Thoracic aorta (tissue), 2 donors: ENCODE data around the gene TMEM242. TPM values are rescaled to one million over a fixed set of nuclear protein-coding genes. Genes with fewer than 3 reads are reported as not detected.

Experiments
- ATAC-seq: fragments of 150-250 bp; one replicate; pipeline ENCODE4 v1.8.0; 2017; ENCODE audit warnings: low read depth; ENCODE audit not compliant: insufficient number of reproducible peaks, low FRiP score
- DNase-seq: peaks from one replicate; pipeline ENCODE4 v3.0.0-alpha.2; 2020; ENCODE audit warnings: low spot score
- H3K27ac ChIP-seq, 2 donors: fragments of 200-600 bp; sonication (generic); 1 replicate in 1 of 2; 2 replicates in 1 of 2; pipeline ENCODE4 v1.5.1; 2016; ENCODE audit warnings: mild to moderate bottlenecking in 2 of 2, moderate library complexity in 2 of 2
- H3K27me3 ChIP-seq: fragments of 200-600 bp; sonication (generic); replicated peaks from 2 replicates; pipeline ENCODE4 v1.6.0; 2016; ENCODE audit warnings: mild to moderate bottlenecking; ENCODE audit not compliant: insufficient read depth
- H3K36me3 ChIP-seq: fragments of 200-600 bp; sonication (generic); one replicate; pipeline ENCODE4 v1.5.1; 2016
- H3K4me1 ChIP-seq, 2 donors: fragments of 200-600 bp; sonication (generic); 1 replicate in 1 of 2; 2 replicates in 1 of 2; pipeline versions ENCODE4 v1.5.1 to v1.6.0; 2016; ENCODE audit warnings: low read depth in 2 of 2, mild to moderate bottlenecking in 1 of 2; ENCODE audit not compliant: control insufficient read depth in 1 of 2
- H3K4me3 ChIP-seq: fragments of 200-600 bp; sonication (generic); 2 replicates; pipeline ENCODE4 v1.5.1; 2016; ENCODE audit warnings: mild to moderate bottlenecking
- H3K9me3 ChIP-seq: fragments of 200-600 bp; sonication (generic); 2 replicates; pipeline ENCODE4 v1.5.1; 2016
- CTCF ChIP-seq: fragments of 200-600 bp; sonication (generic); IDR thresholded peaks from one replicate; pipeline ENCODE4 v1.5.1; 2019; ENCODE audit warnings: antibody characterized with exemption
- total RNA-seq, 2 donors: library from RNA; depleted of rRNA; stranded (reverse); fragments of >200 nt; gene quantifications; one replicate each; pipeline versions ENCODE4 v1.1.0 to v1.2.3, GENCODE V29; 2016

Gene TMEM242
- total RNA-seq, 2 donors from 2014 or later, result 7.3 to 8.8 TPM

GRCh38 chr6:157244780-157245179 is 78.5 kb downstream of the TMEM242 start:
- no peak for ATAC-seq
- no peak for DNase-seq
- Histone ChIP-seq H3K4me1 (peaks cover 30 to 70% of the 10 kb centered on the region in 2 donors), H3K27me3 (no peaks in the 10 kb centered on the region), H3K4me3 (no peak overlapping the region), H3K27ac (peak overlapping the region; percentile 75 to 96), H3K9me3 (no peaks in the 10 kb centered on the region), H3K36me3 (no peaks in the 10 kb centered on the region)
- no peak for TF ChIP-seq CTCF

DNA sequence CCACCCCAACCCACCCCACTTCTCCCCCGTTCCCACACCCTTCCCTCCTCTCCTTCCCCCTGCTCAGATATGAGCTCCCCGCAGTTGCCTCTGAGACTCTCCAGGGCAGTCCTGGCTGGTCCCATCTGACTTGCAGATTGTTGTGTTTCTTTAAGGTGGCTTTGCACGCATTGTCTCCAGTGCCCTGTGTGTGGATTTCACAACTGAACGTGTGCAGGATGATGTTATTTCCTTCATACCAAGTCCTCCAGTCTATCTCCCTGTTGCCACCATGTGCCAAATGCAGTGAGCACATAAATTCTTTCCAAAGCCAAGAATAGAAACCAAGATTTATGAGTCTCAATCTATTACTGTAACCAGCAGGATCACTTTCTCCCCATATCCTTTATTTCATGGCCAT is 79.1 kb downstream of the TMEM242 start:
- no peak for TF ChIP-seq CTCF
- Histone ChIP-seq H3K4me1 (peaks cover 36 to 76% of the 10 kb centered on the region in 2 donors), H3K36me3 (no peaks in the 10 kb centered on the region), H3K27ac (peak overlapping the region; percentile 94 to 96), H3K27me3 (no peaks in the 10 kb centered on the region), H3K4me3 (no peak overlapping the region), H3K9me3 (no peaks in the 10 kb centered on the region)
- peak; percentile 39 for ATAC-seq
- no peak for DNase-seq

GRCh38 chr6:157242791-157243190 is 80.5 kb downstream of the TMEM242 start:
- DNase-seq (no peak), ATAC-seq (no peak)
- TF ChIP-seq CTCF, result no peak
- no peak overlapping the region for H3K4me3 ChIP-seq
- peak overlapping the region; percentile 94 to 96 for H3K27ac ChIP-seq
- no peaks in the 10 kb centered on the region for H3K9me3 ChIP-seq
- no peaks in the 10 kb centered on the region for H3K36me3 ChIP-seq
- H3K4me1 ChIP-seq, result peaks cover 36 to 77% of the 10 kb centered on the region in 2 donors
- no peaks in the 10 kb centered on the region for H3K27me3 ChIP-seq

DNA sequence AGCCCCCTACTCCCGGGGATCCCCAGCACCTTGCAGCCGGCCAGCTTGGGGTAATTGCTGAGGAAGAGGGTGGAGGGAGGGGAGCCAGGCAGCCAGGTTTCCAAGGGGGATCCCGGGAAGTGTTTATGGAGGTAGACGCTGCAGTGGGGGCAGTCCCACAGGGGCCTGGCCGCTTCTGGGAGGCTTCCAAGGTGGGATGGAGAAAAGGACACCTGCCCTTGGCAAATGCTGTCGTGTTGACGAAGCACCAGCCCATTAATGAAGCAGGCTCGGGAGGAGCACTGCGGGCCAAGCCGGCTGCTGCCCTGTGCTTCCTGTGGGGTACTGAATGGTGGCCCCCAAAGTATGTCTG is 82.4 kb downstream of the TMEM242 start:
- Histone ChIP-seq H3K4me3 (no peak overlapping the region), H3K27me3 (no peaks in the 10 kb centered on the region)

More for the DNA sequence above, 82.4 kb downstream of the TMEM242 start:
- ATAC-seq (no peak), DNase-seq (no peak)
- Histone ChIP-seq H3K36me3 (no peaks in the 10 kb centered on the region), H3K27ac (peak overlapping the region; percentile 94 to 96), H3K9me3 (no peaks in the 10 kb centered on the region), H3K4me1 (peaks cover 37 to 71% of the 10 kb centered on the region in 2 donors)
- TF ChIP-seq CTCF, result no peak
